ENCODE data around the gene CCZ1.
"Not testable (repeated sequence)": the region's sequence is repeated elsewhere in the genome, so short reads cannot be mapped to it uniquely, and the experiment has no call there.

Gene CCZ1

DNA sequence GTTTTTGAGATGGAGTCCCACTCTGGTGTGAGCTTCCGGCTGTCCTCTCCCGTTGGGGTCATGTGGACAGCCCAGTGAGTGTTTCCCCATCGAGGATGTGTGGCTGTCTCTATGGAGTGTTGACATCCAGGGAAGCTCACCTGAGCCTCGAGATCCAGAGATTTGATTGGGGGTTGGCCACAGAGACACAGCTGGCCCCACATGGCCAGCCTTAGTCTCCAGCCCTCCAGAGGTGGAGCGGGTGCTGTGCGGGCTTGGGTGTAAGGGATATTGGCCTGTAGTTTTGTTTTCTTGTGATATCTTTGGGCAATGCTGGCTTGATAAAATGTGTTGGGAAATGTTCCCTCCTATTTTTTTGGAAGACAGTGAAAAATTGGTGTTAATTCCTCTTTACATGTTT, 18.0 kb downstream of the CCZ1 start:
- DNase-seq = not testable (repeated sequence)

DNA sequence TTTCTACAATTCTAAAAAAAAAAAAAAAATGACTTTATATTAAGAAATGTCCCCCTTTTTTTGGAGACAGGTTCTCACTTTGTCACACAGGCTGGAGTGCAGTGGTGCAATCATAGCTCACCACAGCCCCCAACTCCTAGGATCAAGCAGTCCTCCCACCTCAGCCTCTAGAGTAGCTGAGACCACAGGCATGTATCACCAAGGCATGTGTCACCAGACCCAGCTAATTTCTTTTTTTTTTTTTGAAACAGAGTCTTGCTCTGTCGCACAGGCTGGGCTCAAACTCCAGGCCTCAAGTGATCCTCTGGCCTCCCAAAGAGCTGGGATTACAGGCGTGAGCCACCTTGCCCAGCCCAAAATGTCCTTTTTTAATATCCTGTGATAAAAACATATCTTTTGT, 25.6 kb downstream of the CCZ1 start:
- not testable (repeated sequence) for DNase-seq

DNA sequence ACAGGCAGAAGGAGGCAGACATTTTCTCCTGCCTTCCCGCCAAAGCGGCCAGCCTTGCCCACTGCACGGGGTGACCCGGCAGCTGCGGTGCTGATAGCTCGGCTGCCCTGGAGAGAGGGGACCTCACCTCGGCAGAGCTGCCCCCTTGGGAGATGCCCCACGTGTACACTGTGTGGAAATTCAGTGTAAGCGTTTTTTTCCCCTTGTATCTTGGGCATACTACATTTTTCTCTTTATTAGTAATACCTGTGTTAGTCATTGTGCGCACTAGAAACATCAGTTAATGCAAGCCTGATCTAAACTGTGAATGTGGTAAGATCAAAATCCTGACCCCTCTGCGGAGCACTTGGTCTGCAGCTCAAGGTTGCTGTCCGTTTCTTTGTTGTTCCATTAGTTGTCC, 26.1 kb downstream of the CCZ1 start:
- not testable (repeated sequence) for DNase-seq

DNA sequence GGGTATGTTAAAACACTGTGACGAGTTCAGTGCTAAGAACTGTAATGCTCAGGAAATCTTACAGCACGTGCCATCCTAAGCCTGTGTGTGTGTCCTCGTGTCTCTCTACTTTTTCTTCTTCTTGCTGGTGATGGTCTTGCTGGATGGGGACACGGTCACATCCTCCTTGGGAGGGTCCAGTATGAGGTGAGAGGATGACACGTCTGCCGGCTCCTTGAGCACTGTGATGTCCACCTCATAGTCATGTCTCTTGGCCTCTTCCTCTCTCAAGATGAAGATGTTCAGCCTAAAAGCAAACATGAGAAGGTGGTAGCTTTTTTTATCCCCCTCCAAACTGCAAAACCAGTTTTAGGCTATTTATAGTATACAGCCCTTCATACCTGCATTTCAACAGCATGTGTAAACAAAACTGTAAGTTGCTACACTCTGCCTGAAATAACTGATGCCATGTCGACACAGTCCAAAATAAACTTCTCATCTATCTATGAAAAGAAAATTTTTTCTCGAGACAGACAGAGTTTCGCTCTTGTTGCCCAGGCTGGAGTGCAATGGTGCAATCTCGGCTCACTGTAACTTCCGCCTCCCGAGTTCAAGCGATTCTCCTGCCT, 27.8 kb downstream of the CCZ1 start:
- DNase-seq = not testable (repeated sequence)

DNA sequence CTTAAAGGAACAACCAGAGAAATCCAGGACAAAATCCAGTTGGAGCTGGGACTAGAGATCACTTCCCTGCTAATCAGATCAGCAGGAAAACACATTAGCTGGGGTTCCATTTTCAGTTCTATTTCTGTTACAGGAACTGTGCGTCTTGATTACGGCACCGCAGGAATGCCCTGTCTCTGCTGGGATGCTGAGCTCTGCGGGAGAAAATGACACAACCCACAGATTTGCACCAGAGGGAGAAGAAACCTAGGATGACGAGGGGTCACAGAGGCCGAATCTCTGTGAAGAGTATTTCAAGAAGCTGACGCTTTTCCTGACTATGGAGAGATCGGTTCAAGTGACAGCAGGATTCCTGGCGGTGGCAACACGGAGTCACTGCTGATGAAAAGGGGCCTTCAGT, 31.8 kb downstream of the CCZ1 start:
- not testable (repeated sequence) for DNase-seq

DNA sequence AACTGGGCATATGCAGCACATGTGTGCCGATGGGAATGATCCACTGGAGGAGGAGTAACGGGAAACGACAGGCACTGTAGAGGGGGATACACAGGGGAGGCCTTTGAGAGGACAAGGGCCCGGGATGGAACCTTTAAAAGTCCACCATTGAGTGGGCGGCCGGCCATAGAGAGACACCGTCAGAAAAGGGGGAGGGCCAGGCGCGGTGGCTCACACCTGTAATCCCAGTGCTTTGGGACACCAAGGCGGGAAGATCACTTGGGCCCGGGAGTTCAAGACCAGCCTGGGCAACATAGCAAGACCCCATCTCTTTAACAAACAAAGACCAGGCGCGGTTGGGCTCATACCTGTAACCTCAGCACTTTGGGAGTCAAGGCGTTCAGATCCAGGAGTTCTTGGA, 32.7 kb downstream of the CCZ1 start:
- not testable (repeated sequence) for DNase-seq

DNA sequence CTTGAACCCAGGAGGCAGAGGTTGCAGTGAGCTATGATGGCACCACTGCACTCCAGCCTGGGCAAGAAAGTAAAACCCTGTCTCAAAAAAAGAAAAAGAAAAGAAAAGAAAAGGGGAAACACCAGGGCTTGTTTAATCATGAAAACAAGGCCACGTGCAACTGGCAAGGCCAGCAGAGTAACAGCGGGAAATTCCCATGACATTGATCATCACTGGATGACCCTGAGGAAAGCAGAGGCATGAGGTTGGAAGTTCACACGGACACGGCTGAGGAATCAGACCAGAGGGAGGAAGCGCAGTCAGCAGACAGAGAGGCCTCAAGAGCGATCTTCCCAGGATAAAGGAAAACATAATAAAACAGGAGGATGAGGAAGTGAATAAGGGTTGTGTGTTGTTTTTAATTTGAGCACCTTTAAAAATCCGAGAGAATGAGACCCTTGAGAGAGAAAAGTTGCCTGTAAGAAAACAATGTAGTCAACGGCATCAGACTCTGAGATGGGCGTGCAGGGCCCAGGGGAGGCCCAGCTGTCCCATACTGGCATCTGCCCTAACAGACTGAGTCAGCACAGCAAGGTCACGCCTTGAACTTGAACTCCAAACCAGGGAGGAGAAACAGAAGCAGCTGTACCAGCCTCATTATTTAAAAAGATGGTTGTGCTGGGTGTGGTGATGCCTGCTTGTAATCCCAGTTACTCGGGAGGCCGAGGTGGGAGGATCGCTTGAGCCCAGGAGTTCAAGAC, 33.5 kb downstream of the CCZ1 start:
- DNase-seq = not testable (repeated sequence)

DNA sequence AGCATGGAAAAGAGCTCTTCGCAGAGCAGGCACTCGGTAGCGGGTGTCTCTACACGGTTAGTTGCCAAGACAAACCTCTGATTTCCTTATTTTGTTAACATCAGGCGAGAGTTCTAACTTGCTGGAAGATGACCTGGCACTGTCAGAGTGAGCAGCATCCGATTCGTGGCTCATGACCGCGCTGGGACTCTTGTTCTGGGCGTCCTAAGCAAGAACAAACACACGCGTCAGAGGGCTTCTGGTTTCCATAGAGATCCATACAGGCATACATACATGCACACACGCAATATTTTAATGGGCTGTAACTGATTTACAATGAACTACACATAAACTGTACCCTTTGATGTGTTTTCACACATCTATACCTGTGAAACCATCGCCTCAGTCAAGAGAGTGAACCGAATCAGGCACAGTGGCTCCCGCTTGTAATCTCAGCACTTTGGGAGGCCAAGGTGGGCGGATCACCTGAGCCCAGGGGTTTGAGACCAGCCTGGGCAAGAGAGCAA, 36.5 kb downstream of the CCZ1 start:
- not testable (repeated sequence) for DNase-seq

DNA sequence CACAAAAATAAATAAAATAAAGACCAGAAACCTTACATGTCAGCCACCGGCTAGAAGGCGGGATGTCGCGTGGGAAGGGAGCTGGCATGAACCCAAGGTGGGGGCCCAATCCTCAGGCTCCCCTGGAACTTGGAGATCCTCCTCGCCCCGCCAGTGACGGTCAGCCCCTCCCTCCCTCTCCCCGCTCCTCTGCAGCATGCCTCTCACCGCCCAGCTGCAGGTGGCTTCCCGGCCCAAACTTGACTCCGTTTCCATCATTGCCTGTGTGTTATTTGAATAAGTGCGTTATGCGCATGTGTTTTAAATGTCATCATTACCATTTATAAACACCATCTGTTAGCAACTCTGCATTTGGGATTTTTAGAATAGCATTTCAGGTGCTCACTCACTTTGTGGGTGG, 64.7 kb downstream of the CCZ1 start:
- not testable (repeated sequence) for DNase-seq

DNA sequence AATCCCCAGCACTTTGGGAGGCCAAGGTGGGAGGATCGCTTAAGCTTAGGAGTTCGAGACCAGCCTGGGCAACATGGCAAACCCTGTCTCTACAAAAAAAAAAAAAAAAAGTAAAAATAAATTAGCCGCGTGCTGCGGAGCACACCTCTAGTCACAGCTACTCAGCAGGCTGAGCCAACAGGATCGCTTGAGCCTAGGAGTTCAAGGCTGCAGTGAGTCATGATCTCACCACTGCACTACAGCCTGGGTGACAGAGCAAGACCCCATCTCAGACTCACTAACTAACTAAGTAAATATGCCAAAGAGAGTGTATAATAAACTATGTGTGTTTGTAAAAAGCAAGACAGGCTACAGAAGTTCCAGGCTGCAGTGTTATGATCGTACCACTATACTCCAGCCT, 65.3 kb downstream of the CCZ1 start:
- DNase-seq = not testable (repeated sequence)

DNA sequence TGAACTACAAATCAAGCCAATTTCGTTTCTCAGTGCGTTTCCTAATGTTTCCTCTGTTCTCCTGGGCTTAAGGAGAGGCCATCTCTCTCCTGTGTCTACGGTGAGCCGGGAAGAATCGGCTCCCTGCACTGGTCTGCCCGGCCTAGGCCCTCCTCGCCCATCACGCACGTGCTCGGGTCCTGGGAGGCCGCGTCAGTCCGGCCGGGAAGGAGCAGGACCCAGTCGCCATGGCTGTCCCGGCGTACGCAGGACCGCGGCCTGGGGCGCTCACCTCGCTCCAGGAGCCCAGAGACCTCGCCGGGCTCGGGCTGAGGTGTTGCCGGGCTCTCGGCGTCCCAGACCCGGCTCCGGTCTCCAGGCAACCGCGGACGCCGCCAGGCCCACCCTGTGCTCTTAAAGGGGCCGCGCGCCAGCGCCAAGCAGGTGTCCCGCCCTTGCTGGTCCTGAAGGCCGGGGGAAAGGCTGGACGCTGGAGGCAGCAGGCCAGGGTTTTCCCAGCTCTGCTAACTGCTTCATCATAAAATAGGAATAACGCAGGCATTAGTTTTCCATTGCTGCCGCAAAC, 71.9 kb downstream of the CCZ1 start, which contains the start of gene RSPH10B:
RSPH10B (minus strand) TSS at position 343 of the 565 bp plus-strand sequence. CDS start 3,573 bp downstream, outside the sequence.
- not testable (repeated sequence) for DNase-seq

DNA sequence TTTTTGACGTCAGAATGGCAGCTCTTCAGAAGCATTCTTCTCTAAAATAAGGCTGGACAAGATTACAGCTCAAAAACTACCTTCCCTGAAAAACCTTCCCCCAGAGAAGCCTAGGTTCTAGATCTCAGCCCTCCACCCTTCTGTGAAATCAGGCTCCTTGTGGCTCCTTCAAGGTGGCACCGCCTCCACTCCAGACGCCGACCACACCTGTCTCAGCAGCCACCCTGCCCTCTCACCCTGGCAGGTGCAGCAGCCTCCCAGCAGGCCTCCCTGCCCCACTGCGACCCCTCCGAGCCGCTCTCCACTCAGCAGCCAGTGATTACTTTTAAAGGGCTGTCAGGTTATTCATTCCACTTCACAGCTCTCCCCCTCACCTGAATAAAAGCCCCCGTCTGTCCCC, 75.0 kb downstream of the CCZ1 start:
- not testable (repeated sequence) for DNase-seq
